GM21717 (cell line): Measurements from ENCODE around the gene SPAST.
"Not testable (repeated sequence)": the region's sequence is repeated elsewhere in the genome, so short reads cannot be mapped to it uniquely, and the experiment has no call there.

ENCODE experiments used
- ATAC-seq: cut with Tn5 transposase; IDR thresholded peaks from one replicate; pipeline ENCODE4 v1.9.1; 2021; ENCODE audit warnings: mild to moderate bottlenecking, moderate library complexity; ENCODE audit not compliant: unreplicated experiment

Gene SPAST

GRCh38 chr2:32124660-32125059 lies 61.3 kb downstream of the SPAST start:
- no peak for ATAC-seq

- ATAC-seq: no peak
These were observed 65.3 kb downstream of the SPAST start for GRCh38 chr2:32128636-32129035.

GRCh38 chr2:32129086-32129485 lies 65.7 kb downstream of the SPAST start:
- ATAC-seq: no peak

- no peak for ATAC-seq
These were observed 72.1 kb downstream of the SPAST start for GRCh38 chr2:32135409-32135808.

- ATAC-seq: no peak
These were observed 72.7 kb downstream of the SPAST start for GRCh38 chr2:32136097-32136496.

- ATAC-seq: not testable (repeated sequence)
These were observed 88.2 kb downstream of the SPAST start for GRCh38 chr2:32151544-32151943.

- ATAC-seq: no peak
These were observed 96.3 kb downstream of the SPAST start for GRCh38 chr2:32159678-32160077.

- ATAC-seq: no peak
These were observed 97.9 kb downstream of the SPAST start for GRCh38 chr2:32161296-32161695.

- ATAC-seq: not testable (repeated sequence)
These were observed 100.9 kb downstream of the SPAST start for GRCh38 chr2:32164254-32164653.

- ATAC-seq: peak; percentile 12
These were observed 101.6 kb downstream of the SPAST start for GRCh38 chr2:32165027-32165347.

- no peak for ATAC-seq
These were observed 102.8 kb downstream of the SPAST start for GRCh38 chr2:32166115-32166574.

GRCh38 chr2:32168513-32168912 lies 105.2 kb downstream of the SPAST start:
- ATAC-seq: peak; percentile 42

- ATAC-seq: no peak
These were observed 109.5 kb downstream of the SPAST start for GRCh38 chr2:32172870-32173269.

GRCh38 chr2:32182667-32183066 lies 119.3 kb downstream of the SPAST start:
- no peak for ATAC-seq

- ATAC-seq: no peak
These were observed 125.7 kb downstream of the SPAST start for GRCh38 chr2:32189011-32189410.

- no peak for ATAC-seq
These were observed 129.1 kb downstream of the SPAST start for GRCh38 chr2:32192418-32192817.

GRCh38 chr2:32200814-32201213 lies 137.5 kb downstream of the SPAST start:
- no peak for ATAC-seq

- ATAC-seq: not testable (repeated sequence)
These were observed 140.1 kb downstream of the SPAST start for GRCh38 chr2:32203428-32203827.
